Measurements from ENCODE around the gene IFT122. TPM values are rescaled to one million over a fixed set of nuclear protein-coding genes. Genes with fewer than 3 reads are reported as not detected.

Gene IFT122
- total and polyA plus RNA-seq, 10 donors = 5.2 to 31.3 (median 18.1) TPM

- Histone ChIP-seq H3K4me3 (no peak overlapping the region), H3K27ac (no peak overlapping the region), H3K4me1 (no peaks in the 10 kb centered on the region), H3K27me3 (replicated peaks in 1 of 7) (no peaks in the 10 kb centered on the region), H3K9me3 (no peaks in the 10 kb centered on the region), H3K36me3 (peaks cover 0 to 42% (median 0%) of the 10 kb centered on the region in 6 donors)
- WGBS, 5 donors = 76 to 90% (median 88%) methylated on average over 6 of the region's 6 CpGs
- no peak for DNase-seq
- intact Hi-C loops (cut with DNase I; ENCODE audit: low total_unique reads) = no loop called here
- TF ChIP-seq POLR2AphosphoS5 (IDR thresholded peaks at IDR 0.05) = no peak
- TF ChIP-seq POLR2A (IDR thresholded peaks at IDR 0.05) = no peak
- no peak for TF ChIP-seq CTCF (IDR thresholded peaks at IDR 0.05 in 8 of 11, conservative IDR thresholded peaks at IDR 0.05 in 3 of 11)
Observed at GRCh38 chr3:129461461-129462146, 21.6 kb downstream of the IFT122 start.

- Histone ChIP-seq H3K4me1 (no peaks in the 10 kb centered on the region), H3K36me3 (peaks cover 0 to 40% (median 0%) of the 10 kb centered on the region in 6 donors), H3K9me3 (no peaks in the 10 kb centered on the region), H3K27me3 (replicated peaks in 1 of 7) (no peaks in the 10 kb centered on the region), H3K27ac (no peak overlapping the region), H3K4me3 (no peak overlapping the region)
- TF ChIP-seq POLR2AphosphoS5 (IDR thresholded peaks at IDR 0.05) = no peak
- no peak for TF ChIP-seq CTCF (IDR thresholded peaks at IDR 0.05 in 8 of 11, conservative IDR thresholded peaks at IDR 0.05 in 3 of 11)
- no peak for TF ChIP-seq POLR2A (IDR thresholded peaks at IDR 0.05)
- no peak for DNase-seq
- intact Hi-C loops (cut with DNase I; ENCODE audit: low total_unique reads) = no loop called here
- 90 to 96% (median 95%) methylated on average over 3 of the region's 3 CpGs for WGBS, 5 donors
Observed at GRCh38 chr3:129462361-129462968, 22.4 kb downstream of the IFT122 start.

- no peaks in the 10 kb centered on the region for H3K4me1 ChIP-seq
- intact Hi-C loops (cut with DNase I; ENCODE audit: low total_unique reads) = no loop called here
- TF ChIP-seq CTCF (IDR thresholded peaks at IDR 0.05 in 8 of 11, conservative IDR thresholded peaks at IDR 0.05 in 3 of 11) = no peak
- no peak for TF ChIP-seq POLR2AphosphoS5 (IDR thresholded peaks at IDR 0.05)
- no peak for TF ChIP-seq POLR2A (IDR thresholded peaks at IDR 0.05)
- DNase-seq = no peak
- H3K27me3 ChIP-seq (replicated peaks in 1 of 7) = no peaks in the 10 kb centered on the region
- H3K27ac ChIP-seq = no peak overlapping the region
- H3K36me3 ChIP-seq = peaks cover 0 to 42% (median 0%) of the 10 kb centered on the region in 6 donors
- H3K9me3 ChIP-seq = no peaks in the 10 kb centered on the region
- 93 to 97% (median 95%) methylated on average over 3 of the region's 3 CpGs for WGBS, 5 donors
- H3K4me3 ChIP-seq = no peak overlapping the region
Observed at GRCh38 chr3:129463094-129463493, 23.1 kb downstream of the IFT122 start.

- intact Hi-C loops (cut with DNase I; ENCODE audit: low total_unique reads) = no loop called here
- WGBS, 5 donors = 72 to 83% (median 79%) methylated on average over 4 of the region's 4 CpGs
- no peaks in the 10 kb centered on the region for H3K9me3 ChIP-seq
- H3K4me1 ChIP-seq = peaks cover 0 to 2% (median 0%) of the 10 kb centered on the region in 6 donors
- peaks cover 0 to 42% (median 0%) of the 10 kb centered on the region in 6 donors for H3K36me3 ChIP-seq
- H3K27me3 ChIP-seq (replicated peaks in 1 of 7) = no peaks in the 10 kb centered on the region
- TF ChIP-seq CTCF (IDR thresholded peaks at IDR 0.05 in 8 of 11, conservative IDR thresholded peaks at IDR 0.05 in 3 of 11) (no peak), POLR2AphosphoS5 (IDR thresholded peaks at IDR 0.05) (no peak), POLR2A (IDR thresholded peaks at IDR 0.05) (no peak)
- no peak overlapping the region for H3K27ac ChIP-seq
- no peak for DNase-seq
- H3K4me3 ChIP-seq = no peak overlapping the region
Observed at GRCh38 chr3:129463716-129464115, 23.7 kb downstream of the IFT122 start.

All from spleen (tissue), 11 donors.